HS-5 (cell line): ENCODE results near the gene EIF4A2.
"Not testable (repeated sequence)": the region's sequence is repeated elsewhere in the genome, so short reads cannot be mapped to it uniquely, and the experiment has no call there.

Experiments
- DNase-seq: peaks from one replicate; pipeline ENCODE4 v3.0.0-alpha.2; 2012; ENCODE audit warnings: low read depth

EIF4A2 gene

GRCh38 chr3:186785495-186786018 is 2.2 kb downstream of the EIF4A2 start:
- DNase-seq, result no peak

GRCh38 chr3:186786922-186787321 is 3.5 kb downstream of the EIF4A2 start:
- DNase-seq, result no peak

GRCh38 chr3:186787642-186788481 is 4.5 kb downstream of the EIF4A2 start:
- no peak for DNase-seq

- DNase-seq, result no peak
These were observed 5.3 kb downstream of the EIF4A2 start for GRCh38 chr3:186788482-186789370.

GRCh38 chr3:186789554-186790260 is 6.3 kb downstream of the EIF4A2 start:
- no peak for DNase-seq

GRCh38 chr3:186790261-186790981 is 7.0 kb downstream of the EIF4A2 start:
- no peak for DNase-seq

GRCh38 chr3:186798239-186798874 is 15.0 kb downstream of the EIF4A2 start:
- no peak for DNase-seq

- DNase-seq, result no peak
These were observed 16.9 kb downstream of the EIF4A2 start for GRCh38 chr3:186800285-186800684.

- DNase-seq, result no peak
These were observed 19.3 kb downstream of the EIF4A2 start for GRCh38 chr3:186802701-186803100.

- DNase-seq, result not testable (repeated sequence)
These were observed 20.1 kb downstream of the EIF4A2 start for GRCh38 chr3:186803447-186803846.

GRCh38 chr3:186806089-186807055 is 23.0 kb downstream of the EIF4A2 start, which contains the start of gene RFC4:
Gene RFC4 (minus strand): TSS chr3:186806482. CDS start chr3:186804713, 1,769 bp downstream.
- DNase-seq, result no peak

GRCh38 chr3:186807231-186807630 is 23.9 kb downstream of the EIF4A2 start:
- DNase-seq, result no peak

- DNase-seq, result no peak
These were observed 27.1 kb downstream of the EIF4A2 start for GRCh38 chr3:186810336-186810996.

GRCh38 chr3:186811313-186811712 is 27.9 kb downstream of the EIF4A2 start:
- not testable (repeated sequence) for DNase-seq

- no peak for DNase-seq
These were observed 30.7 kb downstream of the EIF4A2 start for GRCh38 chr3:186814100-186814499.

GRCh38 chr3:186815435-186815834 is 32.1 kb downstream of the EIF4A2 start:
- DNase-seq, result peak; percentile 64

- DNase-seq, result no peak
These were observed 35.1 kb downstream of the EIF4A2 start for GRCh38 chr3:186818516-186818915.

- DNase-seq, result no peak
These were observed 35.6 kb downstream of the EIF4A2 start for GRCh38 chr3:186818956-186819355.
